Measurements from ENCODE around the gene KRT17. TPM values are rescaled to one million over a fixed set of nuclear protein-coding genes. Genes with fewer than 3 reads are reported as not detected.

Gene KRT17
- total RNA-seq, 1 experiment from 2014 or later = 276 TPM

- no peak for DNase-seq (ENCODE audit: low read depth)
Measured at GRCh38 chr17:41575336-41575735, 49.0 kb downstream of the KRT17 start.

- no peak for DNase-seq (ENCODE audit: low read depth)
Measured at GRCh38 chr17:41571561-41572434, 52.6 kb downstream of the KRT17 start, which contains the start of gene KRT9. KRT9 (minus strand) TSS chr17:41572059; CDS start chr17:41571992, 67 bp downstream.

Other genes starting within 250 kb of the KRT17 start
- gene KRT34, start 242.3 kb downstream of the KRT17 start, total RNA-seq (2014; rRNA removed; shearing (Covaris generic)) = 0.46 and 1.4 TPM in 2 replicates
- gene KRT31, start 227.0 kb downstream of the KRT17 start, total RNA-seq (2014; rRNA removed; shearing (Covaris generic)) = not detected in 2 replicates
- gene KRT37, start 200.0 kb downstream of the KRT17 start, total RNA-seq (2014; rRNA removed; shearing (Covaris generic)) = not detected in 2 replicates
- gene KRT38, start 183.6 kb downstream of the KRT17 start, total RNA-seq (2014; rRNA removed; shearing (Covaris generic)) = not detected in 2 replicates
- 0.06 TPM in 2 replicates for gene KRT32, start 157.2 kb downstream of the KRT17 start, total RNA-seq (2014; rRNA removed; shearing (Covaris generic))
- gene KRT35, start 143.4 kb downstream of the KRT17 start, total RNA-seq (2014; rRNA removed; shearing (Covaris generic)) = not detected in 2 replicates
- gene KRT36, start 134.7 kb downstream of the KRT17 start, total RNA-seq (2014; rRNA removed; shearing (Covaris generic)) = not detected in 2 replicates
- gene KRT13, start 119.0 kb downstream of the KRT17 start, total RNA-seq (2014; rRNA removed; shearing (Covaris generic)) = not detected in 2 replicates
- 0.51 and 3.1 TPM in 2 replicates for gene KRT15, start 105.7 kb downstream of the KRT17 start, total RNA-seq (2014; rRNA removed; shearing (Covaris generic))
- gene KRT19, start 96.3 kb downstream of the KRT17 start, total RNA-seq (2014; rRNA removed; shearing (Covaris generic)) = 0.86 TPM in 1 of 2 replicates, not detected in the other
- gene KRT9, start 52.5 kb downstream of the KRT17 start, total RNA-seq (2014; rRNA removed; shearing (Covaris generic)) = not detected in 2 replicates
- gene KRT14, start 37.7 kb downstream of the KRT17 start, total RNA-seq (2014; rRNA removed; shearing (Covaris generic)) = 0.63 and 1.4 TPM in 2 replicates
- 1.0 TPM in 1 of 2 replicates, not detected in the other for gene KRT16, start 11.8 kb downstream of the KRT17 start, total RNA-seq (2014; rRNA removed; shearing (Covaris generic))
- gene EIF1, start 64.3 kb upstream of the KRT17 start, total RNA-seq (2014; rRNA removed; shearing (Covaris generic)) = 78.2 and 85.4 TPM in 2 replicates
- gene GAST, start 87.8 kb upstream of the KRT17 start, total RNA-seq (2014; rRNA removed; shearing (Covaris generic)) = not detected in 2 replicates
- gene HAP1, start 110.1 kb upstream of the KRT17 start, total RNA-seq (2014; rRNA removed; shearing (Covaris generic)) = 0.11 TPM in 1 of 2 replicates, not detected in the other
- 32.6 and 36.3 TPM in 2 replicates for gene JUP, start 162.1 kb upstream of the KRT17 start, total RNA-seq (2014; rRNA removed; shearing (Covaris generic))
- 44.4 and 60.9 TPM in 2 replicates for gene P3H4, start 187.4 kb upstream of the KRT17 start, total RNA-seq (2014; rRNA removed; shearing (Covaris generic))
- gene FKBP10, start 188.4 kb upstream of the KRT17 start, total RNA-seq (2014; rRNA removed; shearing (Covaris generic)) = 123 and 139 TPM in 2 replicates
- 67.6 and 79.3 TPM in 2 replicates for gene NT5C3B, start 211.7 kb upstream of the KRT17 start, total RNA-seq (2014; rRNA removed; shearing (Covaris generic))
- gene KLHL10, start 213.2 kb upstream of the KRT17 start, total RNA-seq (2014; rRNA removed; shearing (Covaris generic)) = 0.74 TPM in 1 of 2 replicates, not detected in the other
- 26.8 and 27.8 TPM in 2 replicates for gene KLHL11, start 240.8 kb upstream of the KRT17 start, total RNA-seq (2014; rRNA removed; shearing (Covaris generic))

Measured in Daoy (cell line).